Measurements from ENCODE around the gene PARD3.
"Not testable (repeated sequence)": the region's sequence is repeated elsewhere in the genome, so short reads cannot be mapped to it uniquely, and the experiment has no call there.

DNA sequence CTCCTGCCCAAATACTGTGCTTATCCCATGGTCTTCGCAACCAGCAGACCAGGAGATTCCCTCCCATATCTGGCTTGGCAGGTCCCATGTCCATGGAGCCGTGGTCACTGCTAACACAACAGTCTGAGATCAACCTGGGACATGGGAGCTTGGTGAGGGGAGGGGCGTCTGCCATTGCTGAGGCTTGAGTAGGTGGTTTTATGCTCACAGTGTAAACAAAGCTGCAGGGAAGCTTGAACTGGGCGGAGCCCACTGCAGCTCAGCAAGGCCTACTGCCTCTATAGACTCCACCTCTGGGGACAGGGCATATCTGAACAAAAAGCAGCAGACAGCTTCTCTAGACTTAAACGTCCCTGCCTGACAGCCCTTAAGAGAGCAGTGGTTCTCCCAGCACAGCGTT lies 747.4 kb downstream of the PARD3 start:
- TF ChIP-seq, protein P1, sequence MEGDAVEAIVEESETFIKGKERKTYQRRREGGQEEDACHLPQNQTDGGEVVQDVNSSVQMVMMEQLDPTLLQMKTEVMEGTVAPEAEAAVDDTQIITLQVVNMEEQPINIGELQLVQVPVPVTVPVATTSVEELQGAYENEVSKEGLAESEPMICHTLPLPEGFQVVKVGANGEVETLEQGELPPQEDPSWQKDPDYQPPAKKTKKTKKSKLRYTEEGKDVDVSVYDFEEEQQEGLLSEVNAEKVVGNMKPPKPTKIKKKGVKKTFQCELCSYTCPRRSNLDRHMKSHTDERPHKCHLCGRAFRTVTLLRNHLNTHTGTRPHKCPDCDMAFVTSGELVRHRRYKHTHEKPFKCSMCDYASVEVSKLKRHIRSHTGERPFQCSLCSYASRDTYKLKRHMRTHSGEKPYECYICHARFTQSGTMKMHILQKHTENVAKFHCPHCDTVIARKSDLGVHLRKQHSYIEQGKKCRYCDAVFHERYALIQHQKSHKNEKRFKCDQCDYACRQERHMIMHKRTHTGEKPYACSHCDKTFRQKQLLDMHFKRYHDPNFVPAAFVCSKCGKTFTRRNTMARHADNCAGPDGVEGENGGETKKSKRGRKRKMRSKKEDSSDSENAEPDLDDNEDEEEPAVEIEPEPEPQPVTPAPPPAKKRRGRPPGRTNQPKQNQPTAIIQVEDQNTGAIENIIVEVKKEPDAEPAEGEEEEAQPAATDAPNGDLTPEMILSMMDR (IDR thresholded peaks at IDR 0.05), result not testable (repeated sequence)
- not testable (repeated sequence) for TF ChIP-seq POLR2A, EP300, POLR2AphosphoS5 (IDR thresholded peaks at IDR 0.05)
